UCSD-AML1 (cell line): ENCODE results near the gene OPHN1.
"Not testable (repeated sequence)": the region's sequence is repeated elsewhere in the genome, so short reads cannot be mapped to it uniquely, and the experiment has no call there.

ENCODE experiments used
- DNase-seq: peaks from one replicate; lab custom pipeline; 2025; ENCODE audit not compliant: unreplicated experiment; lab: John Stamatoyannopoulos, UW

Gene OPHN1

DNA sequence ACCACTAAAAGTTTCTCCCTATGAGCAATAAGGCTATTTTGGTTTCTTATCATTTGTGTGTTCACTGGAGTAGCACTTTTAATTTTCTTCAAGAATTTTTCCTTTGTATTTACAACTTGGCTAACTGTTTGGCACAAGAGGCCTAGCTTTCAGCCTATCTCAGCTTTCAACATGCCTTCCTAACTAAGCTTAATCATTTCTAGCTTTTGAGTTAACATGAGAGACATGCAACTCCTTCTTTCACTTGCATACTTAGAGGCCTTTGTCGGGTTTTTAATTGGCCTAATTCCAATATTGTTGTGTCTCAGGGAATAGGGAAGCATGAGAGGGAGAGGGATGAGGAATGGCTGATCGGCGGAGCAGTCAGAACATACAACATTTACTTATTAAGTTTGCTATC, 349.8 kb downstream of the OPHN1 start:
- DNase-seq, result no peak

DNA sequence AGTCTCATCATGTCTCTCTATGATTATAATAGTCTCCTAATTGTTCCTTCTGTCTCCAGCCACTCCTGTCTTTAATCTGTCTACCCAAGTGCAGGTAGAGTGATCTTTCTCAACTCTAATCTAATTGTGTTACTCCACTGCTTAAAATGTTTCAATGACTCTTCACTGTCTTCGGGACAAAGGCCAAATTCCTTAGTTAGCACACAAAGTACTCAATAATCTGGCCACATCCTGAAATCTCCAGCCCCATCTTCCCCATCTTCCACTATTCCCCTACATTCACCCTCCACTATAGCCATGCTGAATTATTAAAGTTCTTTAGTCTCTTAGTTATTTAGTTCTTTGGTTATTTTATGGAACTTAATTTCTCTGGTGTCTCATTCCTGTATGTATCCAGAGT, 353.3 kb downstream of the OPHN1 start:
- DNase-seq, result no peak

DNA sequence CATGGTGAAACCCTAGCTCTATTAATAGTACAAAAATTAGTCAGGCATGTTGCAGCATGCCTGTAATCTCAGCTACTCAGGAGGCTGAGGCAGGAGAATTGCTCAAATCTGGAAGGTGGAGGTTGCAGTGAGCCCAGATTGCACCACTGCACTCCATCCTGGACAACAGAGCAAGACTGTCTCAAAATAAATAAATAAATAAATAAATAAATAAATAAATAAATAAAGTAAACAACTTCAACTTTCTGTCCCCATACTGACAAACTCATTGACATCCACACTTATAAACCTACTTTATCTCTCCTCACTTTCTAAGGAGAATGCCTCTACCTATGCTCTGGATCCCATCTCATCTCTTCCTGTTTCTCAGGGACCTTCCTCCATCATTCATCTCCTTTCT, 354.5 kb downstream of the OPHN1 start:
- DNase-seq, result not testable (repeated sequence)

DNA sequence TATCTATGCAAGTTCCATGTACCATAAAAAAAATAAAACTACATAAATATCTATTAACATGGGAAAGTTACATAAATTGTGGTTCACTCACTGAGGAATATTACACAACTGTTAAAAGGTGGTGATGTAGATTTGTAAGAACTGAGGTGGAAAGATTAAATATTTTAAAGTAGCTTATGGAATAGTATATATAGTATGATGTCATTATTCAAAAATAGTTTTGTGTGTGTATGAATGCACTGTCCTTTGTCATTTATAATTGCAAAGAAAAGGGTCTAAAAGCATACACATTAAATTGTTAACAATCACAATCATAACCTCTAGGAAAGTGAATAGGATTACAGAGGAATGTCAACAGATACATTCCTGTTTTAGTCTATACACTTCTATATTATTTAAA, 355.9 kb downstream of the OPHN1 start:
- DNase-seq, result no peak

DNA sequence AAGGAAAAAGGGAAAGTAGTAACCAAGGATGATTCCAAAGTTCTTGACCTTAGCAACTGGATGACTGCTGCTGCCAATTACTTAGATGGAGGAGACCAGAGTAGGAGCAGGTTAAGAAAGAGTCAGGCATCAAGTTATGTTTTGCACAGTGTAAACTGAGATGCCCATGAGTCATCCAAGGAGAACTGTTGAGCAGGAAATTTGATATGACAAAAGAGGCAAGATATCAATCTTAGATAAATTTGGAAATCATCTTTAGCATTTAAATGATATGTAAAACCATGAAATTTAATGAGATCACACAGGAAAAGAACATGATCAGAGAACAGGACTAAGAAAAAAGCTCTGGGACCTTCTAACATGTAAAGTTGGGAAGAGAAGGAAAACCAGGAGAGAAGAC, 361.3 kb downstream of the OPHN1 start:
- DNase-seq, result no peak

DNA sequence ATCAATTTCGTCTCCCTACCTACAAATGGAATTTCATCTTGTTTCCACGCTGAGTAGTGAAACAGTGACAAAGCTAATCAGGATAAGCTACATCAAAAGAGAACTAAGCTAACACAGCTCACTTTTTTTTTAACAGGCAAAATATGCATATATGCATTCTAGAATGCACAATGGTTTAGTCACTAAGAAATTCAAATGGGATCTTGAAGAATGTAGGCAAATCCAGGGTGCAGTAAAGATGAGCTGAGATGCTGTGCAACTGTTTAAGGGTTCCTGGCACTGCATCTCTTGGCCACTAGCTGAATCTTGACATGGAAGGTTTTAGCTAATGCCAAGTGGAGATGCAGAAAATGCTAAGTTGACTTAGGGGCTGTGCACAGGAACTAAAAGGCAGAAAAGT, 363.2 kb downstream of the OPHN1 start:
- DNase-seq, result not testable (repeated sequence)

DNA sequence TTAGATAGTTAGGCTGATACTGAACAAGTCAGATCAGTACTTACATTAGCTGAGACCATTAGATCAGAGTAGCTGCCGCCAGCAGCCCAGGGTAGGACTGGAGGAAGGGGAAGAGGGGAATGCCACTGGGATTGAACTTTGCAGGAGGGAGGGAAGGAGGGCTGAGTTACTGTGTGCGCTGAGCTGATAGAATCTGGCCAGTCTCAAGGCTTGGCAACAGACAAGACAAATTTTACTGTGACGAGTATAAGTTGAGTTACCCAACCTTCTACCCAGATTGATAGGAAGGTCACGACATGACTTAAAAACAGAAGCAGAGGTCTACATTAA, 372.1 kb downstream of the OPHN1 start:
- no peak for DNase-seq

DNA sequence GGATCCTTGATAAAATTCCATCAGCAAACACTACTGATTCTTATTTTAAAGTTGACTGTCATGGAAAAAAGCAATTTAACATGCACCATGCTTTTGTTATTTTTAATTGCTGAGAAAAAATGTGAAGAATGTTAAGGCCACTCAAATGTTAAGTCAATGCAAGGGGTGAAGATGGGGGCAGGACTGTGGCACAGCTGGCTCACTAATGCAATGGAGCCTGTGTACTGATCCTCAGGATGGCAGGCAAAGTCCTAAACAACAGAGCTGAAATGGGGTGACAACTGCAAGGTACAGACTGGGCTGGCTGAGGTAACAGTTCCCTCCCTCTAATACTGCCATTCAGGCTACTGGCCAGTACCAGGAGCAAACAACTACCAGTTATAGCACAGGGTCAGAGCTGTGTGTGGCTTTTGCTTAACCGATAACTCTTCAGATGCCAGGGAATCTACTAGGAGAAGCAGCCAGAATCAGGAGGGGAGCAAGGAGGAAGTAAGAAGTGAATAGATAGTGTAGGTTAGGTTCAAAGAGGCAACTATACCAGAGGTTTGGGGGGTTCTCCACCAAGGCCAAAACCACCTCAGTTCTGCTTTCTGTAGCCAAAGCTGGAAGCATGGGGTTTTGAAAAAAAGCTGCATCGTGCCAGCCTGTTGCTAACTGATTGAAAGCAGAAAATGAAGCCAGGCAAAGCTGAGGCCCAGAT, 372.6 kb downstream of the OPHN1 start:
- no peak for DNase-seq

DNA sequence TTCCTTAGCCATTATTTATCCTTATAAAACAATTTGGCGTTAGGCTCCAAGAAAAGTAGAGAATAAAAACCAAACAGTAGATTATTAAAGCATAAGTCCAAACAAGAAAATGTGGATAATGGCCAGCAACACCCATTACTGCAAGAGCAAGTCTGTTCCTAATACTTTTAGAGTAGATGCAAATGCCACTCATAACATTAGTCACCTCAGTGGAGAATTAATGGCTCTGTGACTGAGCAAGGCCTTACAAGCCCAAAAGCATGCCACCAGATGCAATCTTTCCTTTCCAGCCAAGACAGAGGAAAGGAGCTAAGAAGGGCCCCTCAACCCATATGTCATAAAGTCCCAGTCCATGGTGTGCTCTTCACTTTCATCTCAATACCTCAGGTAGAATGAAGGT, 373.8 kb downstream of the OPHN1 start:
- no peak for DNase-seq

DNA sequence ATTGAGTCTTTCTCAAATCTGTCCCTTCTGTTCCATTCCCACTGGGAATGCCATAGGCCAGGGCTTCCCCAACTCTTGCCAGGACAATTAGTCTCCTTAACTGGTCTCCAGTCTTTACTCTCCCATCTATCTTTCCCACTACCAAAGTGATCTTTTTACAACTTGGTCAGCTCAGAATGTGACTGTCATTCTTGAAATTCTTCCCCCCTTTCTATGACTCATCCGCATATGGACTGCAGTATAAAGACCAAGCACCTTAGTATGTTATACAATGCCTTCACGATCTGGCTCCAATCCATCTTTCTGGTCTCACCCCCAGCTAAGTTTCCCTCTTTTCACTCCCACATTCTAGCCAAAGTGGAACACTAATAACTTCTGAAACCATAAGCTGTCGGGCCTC, 383.8 kb downstream of the OPHN1 start:
- no peak for DNase-seq

DNA sequence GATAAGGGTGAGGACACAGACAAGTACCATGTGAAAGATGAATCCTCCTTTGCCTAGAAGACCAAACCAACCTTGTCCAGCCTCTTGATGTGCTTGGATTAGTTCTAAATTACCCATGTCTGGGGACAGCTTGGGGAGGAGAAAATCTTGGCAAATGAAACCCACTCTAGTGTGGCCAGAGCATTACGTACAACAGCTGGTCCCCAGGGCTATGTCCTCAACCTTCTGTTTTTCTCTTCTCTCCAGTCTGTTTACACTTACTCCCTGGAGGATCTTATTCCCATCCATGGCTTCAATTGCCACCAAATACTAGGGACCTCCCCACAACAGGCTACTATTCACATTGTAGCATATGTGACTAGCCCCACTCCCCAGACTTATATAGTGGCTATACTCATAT, 384.5 kb downstream of the OPHN1 start:
- DNase-seq, result no peak

DNA sequence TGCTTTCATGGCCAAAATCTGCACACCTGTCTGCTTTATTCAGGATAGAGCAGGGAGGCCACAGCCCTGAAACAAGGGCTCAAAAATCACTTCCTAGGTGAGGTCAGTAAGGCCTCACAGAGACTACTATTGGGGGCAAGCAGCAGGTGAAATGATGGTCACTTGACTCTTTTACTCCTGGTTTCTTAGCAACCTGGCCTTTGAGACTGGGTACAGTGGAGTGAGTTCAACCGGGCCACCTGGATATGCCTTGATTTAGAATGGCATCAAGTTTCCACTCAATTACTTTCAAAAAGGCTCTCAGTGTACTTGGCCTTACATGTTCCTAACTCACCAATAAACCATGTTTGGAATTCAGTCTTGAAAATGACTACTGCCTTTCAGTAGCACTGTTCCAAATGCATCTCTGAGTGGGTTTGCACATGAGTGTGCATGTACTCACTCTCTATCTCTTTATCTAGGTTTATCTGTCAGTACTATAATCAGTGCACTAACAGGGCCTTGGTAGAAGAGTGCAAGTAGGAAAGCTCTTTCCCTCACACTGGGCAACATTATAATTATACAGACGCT, 388.2 kb downstream of the OPHN1 start:
- no peak for DNase-seq

DNA sequence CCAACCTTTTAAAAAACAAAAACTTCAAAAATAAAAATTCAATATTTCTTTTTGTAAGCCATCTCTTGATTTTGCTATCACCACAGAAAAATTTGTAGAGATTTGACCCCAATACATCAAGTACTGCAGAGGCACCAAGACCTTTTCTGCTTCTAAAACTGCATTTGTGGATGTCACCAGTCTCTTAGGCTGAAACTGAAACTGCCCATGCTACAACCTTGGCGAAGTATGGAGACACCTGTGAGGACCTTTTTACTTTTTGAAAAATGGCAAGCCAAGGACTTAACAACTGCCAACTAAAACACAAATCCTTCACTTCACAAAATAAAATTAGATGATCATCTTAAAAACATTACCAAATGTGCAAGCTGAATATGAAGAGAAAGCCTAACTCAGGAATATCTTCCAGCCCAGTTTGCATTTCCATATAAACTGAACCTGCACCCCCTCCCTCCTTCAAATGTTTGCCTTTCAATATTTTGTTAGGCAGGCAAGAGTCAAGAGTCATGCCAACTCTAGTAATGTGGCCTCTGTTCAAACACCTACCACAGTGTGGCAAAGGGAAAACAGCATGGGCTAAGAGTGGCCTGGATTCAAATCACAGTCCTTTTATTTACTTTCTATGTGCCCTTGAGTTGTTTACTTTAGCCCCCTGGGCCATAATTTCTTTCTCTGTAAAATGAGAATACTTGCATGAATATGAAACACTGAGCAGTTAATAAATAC, 389.4 kb downstream of the OPHN1 start:
- no peak for DNase-seq

DNA sequence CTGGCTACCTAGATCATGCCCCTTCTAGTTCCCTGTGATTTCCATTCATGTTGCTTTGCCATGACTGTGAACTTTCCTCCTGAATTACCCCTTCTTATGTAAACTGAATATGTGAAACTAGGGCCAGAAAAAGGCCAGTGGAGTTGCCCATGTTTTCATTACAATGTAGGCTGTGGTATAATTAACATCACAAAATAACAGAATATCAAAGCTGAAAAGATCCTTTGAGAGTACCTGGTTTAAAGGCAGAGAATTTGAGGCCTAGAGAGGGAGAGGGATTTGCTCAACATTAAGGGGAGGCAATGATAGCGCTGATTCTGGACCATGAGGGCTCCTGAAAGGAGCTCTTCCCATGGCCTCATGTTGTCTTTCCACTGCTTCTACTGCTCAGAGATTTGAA, 392.2 kb downstream of the OPHN1 start:
- DNase-seq, result no peak

DNA sequence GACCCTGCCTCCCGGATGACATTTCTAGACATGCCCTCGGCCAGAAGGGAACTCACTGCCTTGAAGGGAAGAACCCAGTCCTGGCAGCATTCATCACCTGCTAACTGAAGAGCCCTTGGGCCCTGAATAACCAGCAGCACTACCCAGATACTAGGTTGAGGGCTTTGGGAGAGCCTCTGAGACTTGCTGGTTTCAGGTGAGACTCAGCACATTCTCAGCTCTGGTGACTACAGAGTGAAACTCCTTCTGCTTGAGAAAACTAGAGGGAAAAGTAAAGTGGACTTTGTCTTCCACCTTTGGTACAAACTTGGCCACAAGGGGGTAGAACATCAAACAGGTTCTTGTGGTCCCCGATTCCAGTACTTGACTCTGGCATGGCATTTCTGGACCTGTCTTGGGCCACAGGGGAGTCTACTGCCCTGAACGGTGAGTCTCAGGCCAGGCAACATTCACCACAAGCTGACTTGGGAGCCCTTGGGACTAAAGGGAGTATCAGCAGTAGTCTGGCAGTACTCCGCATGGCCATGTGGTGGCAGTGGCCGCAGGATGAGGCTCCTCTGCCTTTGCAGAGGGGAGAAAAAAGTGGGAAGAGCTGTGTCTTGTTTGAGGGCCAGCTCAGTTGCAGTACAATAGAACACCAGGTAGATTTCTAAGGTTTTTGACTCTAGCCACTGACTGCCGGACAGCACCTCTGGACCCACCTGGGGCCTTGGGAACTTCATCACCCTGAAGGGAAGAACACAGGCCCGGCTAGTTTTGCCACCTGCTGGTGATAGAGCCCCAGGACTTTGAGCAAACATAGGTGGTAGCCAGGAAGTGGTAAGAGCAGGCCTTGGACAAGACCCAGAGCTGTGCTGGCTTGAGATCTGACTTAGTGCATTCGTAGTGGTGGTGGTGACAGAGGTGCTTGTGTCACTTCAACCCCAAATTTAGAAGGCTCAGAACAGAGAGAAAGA, 414.8 kb downstream of the OPHN1 start:
- peak; percentile 42 for DNase-seq

DNA sequence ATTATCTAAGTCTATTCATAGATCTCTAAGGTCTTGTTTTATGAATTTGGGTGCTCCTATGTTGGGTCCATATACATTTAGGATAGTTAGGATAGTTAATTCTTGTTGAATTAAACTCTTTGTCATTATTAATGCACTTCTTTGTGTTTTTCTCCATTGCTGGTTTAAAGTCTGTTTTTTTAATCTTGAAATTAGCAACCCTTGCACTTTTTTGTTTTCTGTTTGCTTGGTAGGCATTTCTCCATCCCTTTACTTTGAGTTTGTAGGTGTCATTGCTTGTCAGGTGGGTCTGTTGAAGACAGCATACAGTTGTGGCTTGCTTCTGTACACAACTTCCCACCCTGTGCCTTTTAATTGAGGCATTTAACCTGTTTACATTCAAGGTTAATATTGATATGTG, 434.8 kb downstream of the OPHN1 start:
- DNase-seq, result no peak
